WTC11 (cell line): ENCODE measurements around the gene LY6G5B. TPM values are rescaled to one million over a fixed set of nuclear protein-coding genes. Genes with fewer than 3 reads are reported as not detected.

Source experiments
- ATAC-seq: fragments of 200-7000 bp; cut with Tn5 transposase; 2 replicates; pipeline ENCODE4 v1.10.0; 2021; ENCODE audit warnings: mild to moderate bottlenecking, moderate library complexity
- CTCF ChIA-PET: fragments of 300-600 bp; sonication (Branson Sonifier 250); formaldehyde crosslinking; loops from one replicate; lab custom pipeline; 2021; ENCODE audit warnings: antibody characterized with exemption; lab: Charles Lee
- POLR2A ChIA-PET: fragments of 350-600 bp; sonication (Branson Sonifier 250); formaldehyde crosslinking; loops from one replicate; lab custom pipeline; 2021; ENCODE audit warnings: antibody characterized with exemption; lab: Charles Lee
- DNase-seq: peaks from one replicate; pipeline ENCODE4 v3.0.0; 2021; ENCODE audit warnings: low spot score
- H3K27ac Mint-ChIP-seq: 2 replicates; pipeline ENCODE4 v1.8.0; 2021; ENCODE audit warnings: mixed read lengths
- H3K27me3 Mint-ChIP-seq: 2 replicates; pipeline ENCODE4 v1.8.0; 2021; ENCODE audit warnings: low read depth, mild to moderate bottlenecking, moderate library complexity, mixed read lengths
- H3K36me3 Mint-ChIP-seq: 2 replicates; pipeline ENCODE4 v1.8.0; 2021; ENCODE audit warnings: mixed read lengths
- H3K4me1 Mint-ChIP-seq: 2 replicates; pipeline ENCODE4 v1.8.0; 2022; ENCODE audit warnings: mixed read lengths
- H3K4me3 Mint-ChIP-seq: 2 replicates; pipeline ENCODE4 v1.8.0; 2021; ENCODE audit warnings: mild to moderate bottlenecking, moderate library complexity, mixed read lengths
- H3K9me3 Mint-ChIP-seq: 2 replicates; pipeline ENCODE4 v1.8.0; 2021; ENCODE audit warnings: mixed read lengths
- AR ChIP-seq: fragments of 250-450 bp; sonication (Bioruptor Pico); IDR thresholded peaks from 2 replicates; pipeline ENCODE4 v1.9.0; 2021; ENCODE audit warnings: mild to moderate bottlenecking
- ARID4B ChIP-seq: sonication (generic); formaldehyde crosslinking; IDR thresholded peaks from 2 replicates; pipeline ENCODE4 v1.8.0; 2023; ENCODE audit warnings: missing genetic modification reagents, mild to moderate bottlenecking, borderline replicate concordance
- ATF6 ChIP-seq: sonication (generic); formaldehyde crosslinking; IDR thresholded peaks from 2 replicates; pipeline ENCODE4 v1.8.1; 2023; ENCODE audit warnings: mild to moderate bottlenecking, missing genetic modification reagents
- CREB1 ChIP-seq: sonication (generic); formaldehyde crosslinking; IDR thresholded peaks from 2 replicates; pipeline ENCODE4 v1.8.0; 2023; ENCODE audit warnings: mild to moderate bottlenecking, missing genetic modification reagents
- E2F5 ChIP-seq: sonication (generic); formaldehyde crosslinking; IDR thresholded peaks from 2 replicates; pipeline ENCODE4 v1.8.1; 2022; ENCODE audit warnings: mild to moderate bottlenecking, moderate library complexity, missing genetic modification reagents
- FOXP4 ChIP-seq: sonication (generic); formaldehyde crosslinking; IDR thresholded peaks from 2 replicates; pipeline ENCODE4 v1.8.0; 2022; ENCODE audit warnings: mild to moderate bottlenecking, missing genetic modification reagents
- MLX ChIP-seq: sonication (generic); formaldehyde crosslinking; IDR thresholded peaks from 2 replicates; pipeline ENCODE4 v1.8.1; 2023; ENCODE audit warnings: mild to moderate bottlenecking, missing genetic modification reagents, moderate library complexity
- MXD4 ChIP-seq: fragments of 250-450 bp; sonication (Bioruptor Pico); IDR thresholded peaks from 2 replicates; pipeline ENCODE4 v1.8.0; 2021; ENCODE audit warnings: mild to moderate bottlenecking, moderate library complexity, borderline replicate concordance
- NFE2L1 ChIP-seq: sonication (generic); formaldehyde crosslinking; IDR thresholded peaks from 2 replicates; pipeline ENCODE4 v1.8.1; 2023; ENCODE audit warnings: missing genetic modification reagents
- RELA ChIP-seq: sonication (generic); formaldehyde crosslinking; IDR thresholded peaks from 2 replicates; pipeline ENCODE4 v1.8.1; 2022; ENCODE audit warnings: missing genetic modification reagents, mild to moderate bottlenecking, borderline replicate concordance
- RORB ChIP-seq: fragments of 250-450 bp; sonication (Bioruptor Pico); IDR thresholded peaks from 2 replicates; pipeline ENCODE4 v1.9.0; 2021; ENCODE audit warnings: mild to moderate bottlenecking
- SOX15 ChIP-seq: fragments of 250-450 bp; sonication (Bioruptor Pico); IDR thresholded peaks from 2 replicates; pipeline ENCODE4 v1.9.0; 2021; ENCODE audit warnings: mild to moderate bottlenecking
- ZBTB21 ChIP-seq: sonication (generic); formaldehyde crosslinking; IDR thresholded peaks from 2 replicates; pipeline ENCODE4 v1.8.1; 2023; ENCODE audit warnings: mild to moderate bottlenecking, missing genetic modification reagents, borderline replicate concordance
- total RNA-seq: library from RNA; stranded (reverse); gene quantifications from 3 replicates; pipeline ENCODE4 v1.2.3, GENCODE V29; 2021

LY6G5B gene
- total RNA-seq, 1 experiment from 2014 or later = 15.7 TPM

GRCh38 chr6:31701666-31702404, 32.1 kb downstream of the LY6G5B start (continued):
- TF ChIP-seq ATF6 (CRISPR knock-in tag) (no peak), CREB1 (no peak), AR (CRISPR knock-in tag) (no peak), FOXP4 (CRISPR knock-in tag) (no peak), ZBTB21 (CRISPR knock-in tag) (no peak), NFE2L1 (CRISPR knock-in tag) (no peak), RELA (CRISPR knock-in tag) (no peak), RORB (CRISPR knock-in tag) (no peak), MLX (CRISPR knock-in tag) (no peak)

- POLR2A ChIA-PET = interaction anchor here (1.2 to 1.3 kb wide), 3 partner anchors 38 to 125 kb away, joined by 4 to 5 read pairs (median 4); partner anchors contain the start of genes GPANK1 and HSPA1B
- Mint-ChIP-seq H3K27ac (peak overlapping the region; percentile 94), H3K4me3 (peak overlapping the region; percentile 95), H3K4me1 (peaks cover 12% of the 10 kb centered on the region)
- CTCF ChIA-PET = interaction anchor here (0.8 to 2.2 kb wide), 9 partner anchors 13 to 250 kb away, joined by 4 to 15 read pairs (median 7); partner anchors contain the start of genes DDAH2, LY6G5C and VARS1
- TF ChIP-seq MXD4 (CRISPR knock-in tag) (no peak), E2F5 (CRISPR knock-in tag) (no peak), SOX15 (no peak), ARID4B (CRISPR knock-in tag) (no peak)
- TF ChIP-seq, all 79 proteins: peak for 0
- Mint-ChIP-seq H3K36me3 (no peaks in the 10 kb centered on the region; the same call in 1 of the 2 replicates), H3K27me3 (peaks cover 7% of the 10 kb centered on the region; the same call in 1 of the 2 replicates), H3K9me3 (no peaks in the 10 kb centered on the region)
- DNase-seq (no peak), ATAC-seq (peak; percentile 14)
These were observed 32.6 kb downstream of the LY6G5B start for GRCh38 chr6:31702405-31702818.
